Measurements from ENCODE around the gene TLR5.

GRCh38 chr1:223142269-223142668, 779 bp downstream of the TLR5 start:
- no peak for TF ChIP-seq RCOR1 (IDR thresholded peaks at IDR 0.05; ENCODE audit: insufficient replicate concordance, low read length)
- TF ChIP-seq CEBPB (IDR thresholded peaks at IDR 0.05; ENCODE audit: low read depth, low read length), result no peak
- TF ChIP-seq, protein P1, sequence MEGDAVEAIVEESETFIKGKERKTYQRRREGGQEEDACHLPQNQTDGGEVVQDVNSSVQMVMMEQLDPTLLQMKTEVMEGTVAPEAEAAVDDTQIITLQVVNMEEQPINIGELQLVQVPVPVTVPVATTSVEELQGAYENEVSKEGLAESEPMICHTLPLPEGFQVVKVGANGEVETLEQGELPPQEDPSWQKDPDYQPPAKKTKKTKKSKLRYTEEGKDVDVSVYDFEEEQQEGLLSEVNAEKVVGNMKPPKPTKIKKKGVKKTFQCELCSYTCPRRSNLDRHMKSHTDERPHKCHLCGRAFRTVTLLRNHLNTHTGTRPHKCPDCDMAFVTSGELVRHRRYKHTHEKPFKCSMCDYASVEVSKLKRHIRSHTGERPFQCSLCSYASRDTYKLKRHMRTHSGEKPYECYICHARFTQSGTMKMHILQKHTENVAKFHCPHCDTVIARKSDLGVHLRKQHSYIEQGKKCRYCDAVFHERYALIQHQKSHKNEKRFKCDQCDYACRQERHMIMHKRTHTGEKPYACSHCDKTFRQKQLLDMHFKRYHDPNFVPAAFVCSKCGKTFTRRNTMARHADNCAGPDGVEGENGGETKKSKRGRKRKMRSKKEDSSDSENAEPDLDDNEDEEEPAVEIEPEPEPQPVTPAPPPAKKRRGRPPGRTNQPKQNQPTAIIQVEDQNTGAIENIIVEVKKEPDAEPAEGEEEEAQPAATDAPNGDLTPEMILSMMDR (conservative IDR thresholded peaks at IDR 0.05; ENCODE audit: low read depth, low read length), result no peak
- no peak for TF ChIP-seq RFX5 (IDR thresholded peaks at IDR 0.05; ENCODE audit: low read depth, low read length)
- TF ChIP-seq POLR2A (IDR thresholded peaks at IDR 0.05; ENCODE audit: low read depth, low read length), result no peak
- no peak for TF ChIP-seq SMC3 (IDR thresholded peaks at IDR 0.05; ENCODE audit: low read depth, low read length)
